CD4-positive, alpha-beta T cell treated with Interleukin-1 beta for 1 hour (primary cell): ENCODE results near the gene INPP4A.

Experiments used
- DNase-seq, 2 donors: peaks; one replicate each; pipeline ENCODE4 v3.0.0-alpha.2; 2020 to 2022

The INPP4A gene

DNA sequence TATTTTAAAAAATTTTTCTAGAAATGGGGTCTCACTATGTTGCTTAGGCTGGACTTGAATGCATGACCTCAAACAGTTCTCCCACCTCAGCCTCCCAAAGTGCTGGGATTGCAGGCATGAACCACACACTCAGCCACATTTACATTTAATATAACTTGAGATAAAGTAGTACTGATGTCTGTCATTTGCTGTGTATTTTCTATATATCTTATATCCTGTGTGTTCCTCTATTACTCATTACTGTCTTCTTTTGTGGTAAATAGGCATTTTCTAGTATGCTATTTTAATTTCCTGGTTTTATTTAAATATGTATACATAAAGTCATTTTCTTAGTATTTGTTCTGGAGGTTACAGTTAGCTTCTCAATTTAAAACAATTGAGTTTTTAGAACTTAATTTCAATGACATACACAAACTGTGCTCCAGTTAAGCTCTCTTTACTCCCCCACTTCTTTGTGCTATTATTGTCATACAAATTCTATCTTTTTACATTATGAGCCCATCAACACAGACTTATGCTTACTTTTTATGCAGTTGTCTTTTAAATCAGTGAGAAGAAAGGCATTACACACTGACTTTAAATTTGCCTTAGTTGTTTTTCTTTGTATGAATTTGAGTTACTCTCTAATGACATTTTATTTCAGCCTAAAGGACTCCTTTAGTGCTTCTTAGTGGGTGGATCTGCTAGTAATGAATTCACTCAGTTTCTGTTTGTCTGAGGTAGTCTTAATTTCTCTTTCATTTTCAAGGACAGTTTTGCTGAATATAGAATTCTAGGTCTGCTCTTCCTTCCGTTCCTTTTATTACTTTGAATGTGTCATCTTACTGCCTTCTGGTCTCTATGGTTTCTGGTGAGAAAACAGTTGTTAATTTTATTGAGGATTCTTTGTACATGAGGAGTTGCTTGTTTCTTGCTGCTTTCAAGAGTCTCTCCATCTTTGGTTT is 6.2 kb upstream of the INPP4A start:
- peak in 1 of 2 donors; percentile 58 for DNase-seq

DNA sequence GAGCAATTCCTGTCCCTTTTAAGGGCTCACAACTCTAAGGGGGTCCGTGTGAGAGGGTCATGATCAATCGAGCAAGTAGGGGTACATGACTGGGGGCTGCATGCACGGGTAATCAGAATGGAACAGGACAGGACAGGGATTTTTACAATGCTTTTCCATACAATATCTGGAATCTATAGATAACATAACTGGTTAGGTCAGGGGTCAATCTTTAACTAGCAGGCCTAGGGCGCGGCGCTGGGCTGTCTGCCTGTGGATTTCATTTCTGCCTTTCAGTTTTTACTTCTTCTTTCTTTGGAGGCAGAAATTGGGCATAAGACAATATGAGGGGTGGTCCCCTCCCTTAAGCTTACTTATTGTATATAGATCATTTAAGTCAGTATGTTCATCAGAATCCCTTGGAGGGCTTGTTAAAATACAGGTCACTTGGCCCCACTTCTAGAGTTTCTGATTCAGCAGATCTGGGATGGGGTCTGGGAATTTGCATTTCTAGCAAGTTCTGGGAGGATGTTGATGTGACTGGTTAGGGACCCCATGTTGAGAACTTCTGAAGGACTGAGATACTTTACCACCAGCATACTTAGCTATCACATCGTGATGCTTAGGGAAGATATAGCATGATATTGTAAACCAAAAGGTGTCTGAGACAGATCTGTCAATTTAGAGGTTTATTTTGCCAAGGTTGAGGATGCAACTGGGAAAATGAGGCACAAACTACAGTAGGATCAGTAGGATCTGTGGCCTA is 2.8 kb upstream of the INPP4A start:
- DNase-seq, result no peak

DNA sequence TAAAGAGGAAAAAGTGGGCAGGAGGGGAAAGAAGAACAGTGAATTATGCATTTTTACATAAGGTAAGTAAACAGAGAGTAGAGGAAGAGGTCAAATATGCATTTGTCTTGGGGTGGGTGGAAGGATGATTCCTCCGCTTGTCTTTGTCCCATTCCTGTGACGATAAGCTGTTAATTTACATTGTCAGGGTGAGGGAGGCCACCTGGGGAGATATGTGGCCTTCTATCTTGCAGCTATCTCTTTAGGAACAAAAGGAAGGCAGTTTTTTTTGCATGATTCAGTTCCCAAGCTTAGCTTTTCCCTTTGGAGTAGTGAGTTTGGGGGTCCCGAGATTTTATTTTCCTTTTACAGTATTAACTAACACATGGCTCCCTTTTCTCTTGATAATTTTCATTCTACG is 2.2 kb upstream of the INPP4A start:
- DNase-seq, result no peak

GRCh38 chr2:98445177-98445682 is 572 bp downstream of the INPP4A start:
- no peak for DNase-seq

GRCh38 chr2:98445683-98446581 is 1.3 kb downstream of the INPP4A start:
- no peak for DNase-seq

DNA sequence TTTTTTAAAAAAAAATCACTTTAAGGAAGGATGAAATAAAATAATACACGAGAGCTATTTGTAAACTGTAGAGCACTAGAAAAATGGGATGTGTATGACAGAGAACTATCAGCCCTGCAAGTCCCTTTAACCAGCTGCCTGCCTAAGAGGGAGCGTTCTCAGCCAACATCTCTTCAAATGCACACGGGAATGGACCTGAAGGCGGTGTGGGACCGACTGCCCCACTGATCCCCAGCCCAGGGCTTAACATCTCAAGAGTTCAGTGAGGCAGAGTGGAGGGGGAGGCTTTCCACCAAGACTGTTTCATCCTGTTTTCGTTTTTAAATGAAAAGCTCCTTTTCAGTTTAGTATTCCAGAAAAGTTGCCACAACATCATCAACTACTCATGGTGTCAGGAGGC is 2.2 kb downstream of the INPP4A start:
- no peak for DNase-seq

DNA sequence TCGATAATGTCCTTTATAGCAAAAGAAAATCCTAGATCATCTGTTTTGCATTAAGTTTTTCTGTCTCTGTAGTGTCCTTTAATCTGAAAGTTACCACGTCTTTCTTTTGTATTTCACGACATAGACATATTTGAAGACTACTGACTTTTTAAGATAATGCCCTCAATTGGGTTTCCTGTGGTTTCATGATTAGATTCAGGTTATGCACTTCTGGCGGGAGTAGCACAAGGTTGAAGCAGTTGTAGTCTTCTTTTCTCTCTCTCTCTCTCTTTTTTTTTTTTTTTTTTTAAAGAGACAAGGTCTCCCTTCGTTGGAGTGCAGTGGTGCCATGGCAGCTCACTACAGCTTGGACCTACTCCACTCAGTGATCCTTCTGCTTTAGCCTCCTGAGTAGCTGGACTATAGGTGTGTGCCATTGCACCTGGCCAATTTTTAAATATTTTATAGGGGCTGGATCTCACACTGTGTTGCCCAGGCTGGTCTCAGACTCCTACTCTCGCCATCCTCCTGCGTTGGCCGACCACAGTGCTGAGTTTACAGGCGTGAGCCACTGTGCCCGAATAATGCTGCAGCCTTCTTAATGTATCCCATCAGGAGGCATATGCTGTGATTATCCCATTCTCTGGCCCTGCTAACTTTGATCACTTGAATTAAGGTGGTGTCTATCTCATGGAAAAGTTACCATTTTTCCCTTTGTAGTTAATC is 3.9 kb downstream of the INPP4A start:
- DNase-seq, result peak; percentile 50 to 77

DNA sequence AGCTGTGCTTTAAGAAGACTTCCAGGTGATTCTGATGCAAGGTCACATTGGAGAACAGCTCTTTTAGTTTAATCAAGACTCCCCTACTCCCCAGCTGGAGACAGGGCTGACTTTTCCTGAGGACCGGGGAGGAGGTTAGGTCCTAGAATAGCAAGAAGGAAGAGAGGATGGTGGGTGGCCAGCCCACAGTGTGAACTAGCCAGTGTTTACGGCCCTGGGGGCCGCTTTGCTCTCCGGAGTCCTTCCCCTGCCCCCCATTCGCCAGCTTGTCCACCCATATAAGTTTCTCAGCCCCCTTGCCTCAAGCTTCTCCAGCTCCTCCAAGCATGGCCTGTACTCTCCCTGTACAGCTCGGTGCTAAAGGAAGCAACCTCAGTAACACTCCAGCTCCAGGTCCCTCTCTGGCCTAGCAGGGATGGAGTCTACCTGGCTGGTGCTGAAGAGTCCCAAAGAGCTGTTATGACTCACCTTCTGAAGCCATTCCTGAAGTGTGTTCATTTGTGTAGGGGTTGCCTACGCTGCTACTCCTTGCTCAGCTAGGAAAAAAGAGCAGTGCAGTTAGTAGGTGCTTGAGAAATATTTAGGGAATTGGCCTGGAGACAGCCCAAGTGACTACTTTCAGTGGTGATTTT is 7.9 kb downstream of the INPP4A start:
- no peak for DNase-seq

GRCh38 chr2:98453083-98453482 is 8.4 kb downstream of the INPP4A start:
- DNase-seq, result no peak

GRCh38 chr2:98453531-98453930 is 8.9 kb downstream of the INPP4A start:
- DNase-seq, result no peak

DNA sequence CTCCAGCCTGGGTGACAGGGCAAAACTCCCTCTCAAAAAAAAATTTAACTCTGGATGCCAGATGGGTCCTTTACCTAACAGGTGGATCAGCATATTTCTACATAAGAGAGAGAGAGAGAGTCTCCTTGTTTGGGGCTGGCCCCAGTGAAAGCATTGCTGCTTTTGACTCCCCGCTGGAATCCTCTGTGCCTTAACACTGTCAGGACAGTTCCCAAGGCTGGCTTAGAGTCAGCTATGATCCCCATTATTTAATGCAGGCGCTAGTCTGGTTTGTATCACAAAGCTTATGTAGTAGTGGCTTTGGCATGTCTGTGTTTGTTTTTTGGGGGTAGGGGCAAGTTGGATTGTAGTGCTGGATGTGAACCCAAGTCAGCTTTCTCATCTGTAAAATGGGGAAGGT is 9.4 kb downstream of the INPP4A start:
- no peak for DNase-seq

- DNase-seq, result peak; percentile 36 to 52
Measured at GRCh38 chr2:98454500-98455235, 10.0 kb downstream of the INPP4A start.

DNA sequence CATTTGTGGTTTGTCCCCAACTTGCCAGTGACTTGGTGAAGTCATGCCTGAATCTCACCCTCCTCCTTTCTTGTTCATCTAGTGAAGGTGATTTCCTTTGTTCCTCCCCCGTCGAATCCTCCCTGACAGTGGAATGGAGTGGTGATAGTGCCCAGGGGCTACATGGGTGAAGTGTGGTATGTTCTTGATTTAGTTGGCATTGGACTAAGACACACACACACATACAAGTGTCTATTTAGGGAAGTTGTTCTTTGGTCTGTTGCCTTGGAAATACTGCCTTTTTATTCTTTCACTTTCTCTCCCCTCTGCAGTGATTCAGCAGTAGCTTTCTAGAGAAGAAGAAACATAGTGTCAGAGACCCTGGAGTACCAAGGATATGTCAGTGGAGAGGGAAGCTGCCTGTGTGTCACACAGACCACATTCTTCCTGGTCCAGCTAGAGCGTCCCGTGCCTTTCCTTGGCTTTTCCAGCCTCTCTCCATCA is 10.9 kb downstream of the INPP4A start:
- DNase-seq, result peak; percentile 41 to 65

DNA sequence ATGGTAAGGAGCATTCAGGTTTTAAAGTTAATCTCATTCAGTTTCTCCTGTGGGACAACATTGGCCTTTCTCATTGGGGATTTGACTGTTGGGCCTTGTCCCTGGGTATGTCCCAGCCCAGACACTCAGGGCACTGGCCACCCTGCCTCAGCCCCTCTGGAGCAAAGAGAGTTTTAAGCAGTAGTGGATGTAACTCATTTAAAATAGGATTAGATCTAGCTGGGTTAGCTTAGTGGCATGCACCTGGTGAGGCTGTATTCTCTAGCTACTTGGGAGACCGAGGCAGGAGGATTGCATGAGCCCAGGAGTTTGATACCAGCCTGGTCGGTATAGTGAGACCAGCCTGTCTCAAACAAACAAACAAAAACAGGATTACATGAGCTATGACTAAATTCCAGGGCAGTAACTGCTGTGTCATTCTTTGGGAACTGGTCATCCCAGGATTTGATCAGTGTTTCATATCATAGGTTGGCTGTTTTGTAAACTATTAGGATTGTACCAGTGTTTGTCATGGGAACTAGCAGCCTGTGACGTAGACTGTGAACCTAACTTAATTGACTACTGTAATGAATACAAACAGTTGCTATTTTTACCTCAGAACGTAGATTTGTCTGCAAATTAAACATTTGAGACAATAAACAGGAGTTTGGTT is 12.5 kb downstream of the INPP4A start:
- no peak for DNase-seq

DNA sequence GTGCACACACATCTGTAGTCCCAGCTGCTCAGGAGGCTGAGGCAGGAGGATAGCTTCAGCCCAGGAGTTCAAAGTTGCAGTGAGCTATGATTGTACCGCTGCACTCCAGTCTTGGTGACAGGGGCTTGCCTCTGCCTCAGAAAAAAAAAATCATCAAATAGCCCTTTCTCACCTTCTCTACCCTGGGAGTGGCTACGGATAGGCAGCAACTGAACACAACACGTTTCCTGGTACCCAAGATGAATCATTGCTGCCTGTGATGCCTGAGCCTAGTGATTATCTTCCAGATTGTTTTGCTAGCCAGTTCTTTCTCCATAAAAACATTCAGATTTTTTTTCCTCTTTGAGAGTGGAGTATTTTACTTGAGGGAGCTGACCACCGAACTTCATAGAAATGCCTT is 13.5 kb downstream of the INPP4A start:
- peak; percentile 36 to 54 for DNase-seq

DNA sequence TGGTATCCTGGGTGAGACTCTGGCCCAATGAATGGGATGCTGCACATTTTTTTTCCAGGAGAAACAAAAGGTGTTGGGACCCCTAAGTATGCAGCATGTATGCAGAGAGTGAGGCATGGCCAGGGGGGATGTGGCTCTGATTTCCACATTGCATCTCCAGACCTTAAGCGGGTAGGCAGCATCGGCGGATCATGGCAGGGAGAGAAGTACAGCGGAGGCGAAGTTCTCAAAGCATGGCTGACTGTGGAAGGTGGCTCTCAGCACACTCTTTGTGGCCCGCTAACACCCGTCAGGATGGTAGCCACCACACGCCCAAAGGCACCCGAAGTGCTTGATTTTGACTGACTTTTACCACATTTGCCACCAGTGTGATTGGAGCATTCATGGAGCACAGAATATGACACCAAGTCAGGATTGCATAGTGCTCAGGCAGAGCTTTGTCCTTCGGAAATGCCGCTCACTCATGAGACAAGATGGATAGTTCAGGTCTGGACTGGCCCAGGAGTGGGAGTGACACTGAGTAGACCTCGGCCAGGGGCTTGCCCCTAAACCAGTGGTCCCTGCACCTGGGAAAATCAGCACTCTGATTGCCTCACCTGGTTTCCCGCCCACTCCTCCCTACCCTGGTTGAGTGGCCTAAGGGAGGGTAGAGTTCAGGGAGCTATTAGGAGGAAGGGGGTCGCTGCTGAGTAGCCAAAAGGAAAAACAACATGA is 14.2 kb downstream of the INPP4A start:
- no peak for DNase-seq

DNA sequence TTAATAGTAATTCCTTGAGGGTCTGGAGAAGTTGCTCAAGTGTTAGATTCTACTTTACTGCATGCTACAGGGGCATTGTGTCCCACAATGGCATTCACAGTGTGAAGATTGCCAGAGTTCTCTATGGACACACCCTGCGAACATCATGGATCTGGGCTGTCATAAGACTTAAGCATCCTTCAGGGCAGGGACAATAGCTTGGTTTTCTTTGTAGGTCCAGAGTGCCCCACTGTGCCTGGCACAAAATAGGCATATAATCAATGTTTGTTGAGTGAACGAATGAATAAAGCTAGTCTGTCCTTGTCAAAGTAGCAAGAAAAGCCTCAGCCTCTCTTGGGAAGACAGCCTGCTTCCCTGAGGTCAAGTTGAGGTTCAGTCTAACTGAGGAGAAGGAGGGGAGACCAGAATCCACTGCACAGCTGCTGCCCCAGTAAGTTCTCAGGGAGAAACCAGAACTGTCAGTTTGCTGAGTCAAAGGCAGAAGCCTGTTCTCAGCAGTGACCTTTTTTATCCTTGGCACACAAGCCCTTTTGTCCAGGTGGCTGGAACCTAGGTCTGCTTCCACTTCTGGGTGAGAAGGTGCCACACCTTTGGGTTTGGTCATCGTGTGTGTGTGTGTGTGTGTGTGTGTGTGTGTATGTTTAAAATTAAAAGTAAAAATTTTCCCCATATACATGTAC is 15.0 kb downstream of the INPP4A start:
- no peak for DNase-seq

DNA sequence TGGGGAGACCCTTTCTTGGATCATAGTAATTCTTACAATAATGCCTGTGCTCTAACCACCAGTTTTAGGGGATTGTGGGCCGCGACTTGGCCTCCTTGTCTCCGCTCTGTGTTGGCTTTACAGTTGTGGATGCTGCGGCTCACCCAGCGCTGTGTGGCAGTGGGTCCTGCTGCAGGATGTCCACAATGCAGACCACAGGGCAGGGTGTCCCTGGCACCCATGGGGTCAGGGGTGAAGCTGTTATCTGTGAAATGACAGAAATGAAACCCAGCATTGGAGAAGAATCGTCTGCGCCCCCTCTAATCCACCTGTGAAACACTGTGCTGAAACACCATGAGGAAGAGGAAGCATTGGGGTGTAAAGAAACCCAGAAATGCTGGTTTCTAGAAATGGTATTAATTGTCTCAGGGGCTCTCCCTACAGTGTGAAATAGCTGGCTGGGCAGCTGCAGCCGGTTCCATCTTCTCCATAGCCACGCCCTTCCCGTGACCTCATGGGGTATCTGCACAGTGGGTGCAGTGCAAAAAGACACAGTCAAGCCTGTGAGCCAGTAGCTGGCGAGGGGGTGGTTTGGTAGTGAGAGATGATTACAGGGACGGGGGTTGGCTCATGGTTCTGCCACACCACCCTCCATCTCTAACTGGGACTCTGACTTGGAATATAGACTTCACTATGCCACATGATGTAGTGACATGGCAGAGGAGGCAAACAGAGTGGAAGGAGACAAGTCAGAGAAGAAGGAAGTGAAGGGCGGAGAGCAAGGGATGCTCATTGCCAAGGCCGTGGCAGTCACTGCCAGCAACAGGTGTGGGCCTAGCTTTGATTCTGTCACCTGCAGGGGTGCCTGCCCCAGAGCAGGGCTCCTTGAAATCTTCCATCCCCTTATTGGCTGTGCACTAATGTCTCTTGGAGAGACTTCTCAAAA is 16.2 kb downstream of the INPP4A start:
- DNase-seq, result peak; percentile 74
